Tibial artery (tissue), 4 donors: Measurements from ENCODE around the gene COASY.
"Not testable (repeated sequence)": the region's sequence is repeated elsewhere in the genome, so short reads cannot be mapped to it uniquely, and the experiment has no call there.

Experiments
- DNase-seq, 2 donors: peaks; one replicate each; pipeline ENCODE4 v3.0.0-alpha.2; 2019
- H3K27ac ChIP-seq, 2 donors: fragments of 200-600 bp; sonication (generic) in 1 of 2; 1 replicate in 1 of 2; 2 replicates in 1 of 2; pipeline ENCODE4 v1.5.1; 2018 to 2019; ENCODE audit warnings: mild to moderate bottlenecking in 1 of 2
- H3K27me3 ChIP-seq, 2 donors: fragments of 200-600 bp; sonication (generic) in 1 of 2; one replicate each; pipeline versions ENCODE4 v1.5.1 to v1.6.0; 2016 to 2019
- H3K36me3 ChIP-seq, 3 donors: fragments of 200-600 bp; sonication (generic) in 2 of 3; one replicate each; pipeline ENCODE4 v1.5.1; 2016 to 2019; ENCODE audit warnings: mild to moderate bottlenecking in 2 of 3
- H3K4me1 ChIP-seq, 4 donors: fragments of 200-600 bp; sonication (generic) in 2 of 4; 1 replicate in 3 of 4; 2 replicates in 1 of 4; pipeline ENCODE4 v1.5.1; 2016 to 2019
- H3K4me3 ChIP-seq, 2 donors: fragments of 200-600 bp; sonication (generic) in 1 of 2; 1 replicate in 1 of 2; 2 replicates in 1 of 2; pipeline ENCODE4 v1.5.1; 2018 to 2019; ENCODE audit warnings: mild to moderate bottlenecking in 2 of 2
- H3K9me3 ChIP-seq, 3 donors: fragments of 200-600 bp; sonication (generic) in 1 of 3; one replicate each; pipeline ENCODE4 v1.5.1; 2016 to 2019
- CTCF ChIP-seq, 2 experiments: fragments of 200-600 bp in 1 of 2; fragments of 450-650 bp in 1 of 2; IDR thresholded peaks; one replicate each; pipeline ENCODE4 v1.5.1; 2017 to 2019; ENCODE audit warnings: antibody characterized with exemption in 2 of 2, mild to moderate bottlenecking in 1 of 2, moderate library complexity in 1 of 2
- intact Hi-C: fragments of 100-400 bp; cut with DNase I; formaldehyde crosslinking; loops from one replicate; pipeline ENCODE4 v1.15.0; 2023; ENCODE audit warnings: low total_unique reads

The COASY gene

GRCh38 chr17:42537156-42537805 lies 24.7 kb upstream of the COASY start:
- no peaks in the 10 kb centered on the region for H3K9me3 ChIP-seq
- H3K27me3 ChIP-seq, result no peaks in the 10 kb centered on the region
- peaks cover 6 to 38% (median 25%) of the 10 kb centered on the region in 4 donors for H3K4me1 ChIP-seq
- TF ChIP-seq CTCF (IDR thresholded peaks at IDR 0.05), result no peak
- peak overlapping the region; percentile 86 to 92 for H3K27ac ChIP-seq
- H3K36me3 ChIP-seq, result peaks cover 21 to 44% (median 27%) of the 10 kb centered on the region in 3 donors
- DNase-seq, result peak in 1 of 2 donors; percentile 74
- intact Hi-C loops, result no loop called here
- peak overlapping the region; percentile 64 for H3K4me3 ChIP-seq

- Histone ChIP-seq H3K4me3 (no peak overlapping the region), H3K9me3 (no peaks in the 10 kb centered on the region), H3K27ac (no peak overlapping the region), H3K36me3 (peaks cover 26 to 50% (median 31%) of the 10 kb centered on the region in 3 donors), H3K4me1 (peaks cover 6 to 33% (median 22%) of the 10 kb centered on the region in 4 donors), H3K27me3 (no peaks in the 10 kb centered on the region)
- no peak for DNase-seq
- TF ChIP-seq CTCF (IDR thresholded peaks at IDR 0.05), result no peak
- intact Hi-C loops, result no loop called here
These were observed 24.0 kb upstream of the COASY start for GRCh38 chr17:42537826-42538451.

GRCh38 chr17:42538482-42538881 lies 23.5 kb upstream of the COASY start:
- intact Hi-C loops, result no loop called here
- no peaks in the 10 kb centered on the region for H3K9me3 ChIP-seq
- peaks cover 31 to 56% (median 37%) of the 10 kb centered on the region in 3 donors for H3K36me3 ChIP-seq
- no peaks in the 10 kb centered on the region for H3K27me3 ChIP-seq
- H3K4me3 ChIP-seq, result no peak overlapping the region
- H3K4me1 ChIP-seq, result peaks cover 6 to 28% (median 22%) of the 10 kb centered on the region in 4 donors
- H3K27ac ChIP-seq, result no peak overlapping the region
- no peak for DNase-seq
- no peak for TF ChIP-seq CTCF (IDR thresholded peaks at IDR 0.05)

DNA sequence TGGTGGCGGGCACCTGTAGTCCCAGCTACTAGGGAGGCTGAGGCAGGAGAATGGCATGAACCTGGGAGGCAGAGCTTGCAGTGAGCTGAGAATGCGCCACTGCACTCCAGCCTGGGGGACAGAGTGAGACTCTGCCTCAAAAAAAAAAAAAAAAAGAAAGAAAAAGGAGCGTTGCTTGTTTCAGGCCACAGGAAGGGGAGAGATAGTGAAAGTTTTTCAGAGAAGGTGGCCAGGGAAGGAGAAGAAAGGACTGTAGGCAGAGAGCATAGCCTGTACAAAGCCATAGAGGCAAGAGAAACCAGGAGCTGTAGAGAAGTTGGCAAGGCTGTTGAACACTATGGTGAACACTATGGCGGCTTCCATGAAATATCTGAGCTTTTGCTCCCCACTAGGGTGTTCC lies 21.4 kb upstream of the COASY start:
- DNase-seq, H3K9me3 ChIP-seq, intact Hi-C loops, H3K27ac ChIP-seq, H3K4me3 ChIP-seq, H3K27me3 ChIP-seq: not testable (repeated sequence)
- Histone ChIP-seq H3K4me1 (peaks cover 6 to 18% (median 13%) of the 10 kb centered on the region in 4 donors), H3K36me3 (peaks cover 34 to 73% (median 50%) of the 10 kb centered on the region in 3 donors)

DNA sequence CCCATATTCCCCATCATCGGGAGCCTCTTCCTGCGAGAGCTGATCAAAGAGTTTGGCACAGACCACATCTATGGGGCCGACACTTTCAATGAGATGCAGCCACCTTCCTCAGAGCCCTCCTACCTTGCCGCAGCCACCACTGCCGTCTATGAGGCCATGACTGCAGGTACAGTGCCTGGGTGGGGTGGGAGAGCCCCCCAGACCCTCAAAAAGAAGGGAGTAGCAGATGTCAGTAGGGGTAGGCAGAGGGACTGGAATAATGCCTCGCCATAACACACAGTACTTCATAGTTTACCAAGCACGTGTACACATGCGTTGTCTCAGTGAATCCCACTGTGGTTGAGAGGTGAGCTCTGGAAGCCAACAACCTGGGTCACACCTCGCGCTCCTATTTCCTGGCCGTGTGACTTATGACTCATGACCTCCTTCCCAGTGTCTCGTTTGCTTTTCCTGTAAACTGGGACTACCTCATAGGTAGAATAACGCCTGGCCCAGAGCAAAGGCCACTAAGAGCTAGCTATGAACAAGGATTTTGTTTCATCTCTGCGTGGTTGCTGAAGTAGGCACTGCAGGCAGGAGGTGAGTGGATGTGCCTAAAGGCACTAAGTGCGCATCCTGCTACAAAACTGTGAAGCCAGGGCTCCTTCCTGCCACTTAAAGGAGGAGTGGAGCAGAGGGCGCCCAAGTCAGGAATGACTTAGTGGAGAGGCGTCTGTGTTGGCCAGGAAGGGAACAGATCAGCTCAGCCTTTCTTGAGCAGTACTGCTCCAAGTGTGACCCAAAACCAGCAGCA lies 20.7 kb upstream of the COASY start:
- TF ChIP-seq CTCF (IDR thresholded peaks at IDR 0.05), result no peak
- H3K9me3 ChIP-seq, result no peaks in the 10 kb centered on the region
- H3K27ac ChIP-seq, result no peak overlapping the region
- H3K27me3 ChIP-seq, result no peaks in the 10 kb centered on the region
- no peak overlapping the region for H3K4me3 ChIP-seq
- peaks cover 34 to 73% (median 50%) of the 10 kb centered on the region in 3 donors for H3K36me3 ChIP-seq
- intact Hi-C loops, result no loop called here
- no peak for DNase-seq
- H3K4me1 ChIP-seq, result peaks cover 6 to 15% (median 10%) of the 10 kb centered on the region in 4 donors
